GM19043 (cell line): ENCODE data around the gene RALBP1.
"Not testable (repeated sequence)": the region's sequence is repeated elsewhere in the genome, so short reads cannot be mapped to it uniquely, and the experiment has no call there.

ENCODE experiments used
- ATAC-seq: cut with Tn5 transposase; IDR thresholded peaks from one replicate; pipeline ENCODE4 v1.9.1; 2021; ENCODE audit warnings: low read depth; ENCODE audit not compliant: unreplicated experiment

RALBP1 gene

GRCh38 chr18:9453283-9453682 is 22.0 kb upstream of the RALBP1 start:
- ATAC-seq: no peak

GRCh38 chr18:9454061-9454703 is 21.1 kb upstream of the RALBP1 start:
- ATAC-seq: no peak

- ATAC-seq: no peak
These were observed 19.4 kb upstream of the RALBP1 start for GRCh38 chr18:9455718-9456511.

GRCh38 chr18:9466127-9466526 is 9.2 kb upstream of the RALBP1 start:
- no peak for ATAC-seq

GRCh38 chr18:9466846-9467245 is 8.5 kb upstream of the RALBP1 start:
- ATAC-seq: no peak

- no peak for ATAC-seq
These were observed 6.3 kb upstream of the RALBP1 start for GRCh38 chr18:9468998-9469397.

GRCh38 chr18:9469685-9470084 is 5.6 kb upstream of the RALBP1 start:
- ATAC-seq: no peak

GRCh38 chr18:9474108-9474982 is 968 bp upstream of the RALBP1 start:
- ATAC-seq: no peak

GRCh38 chr18:9475643-9476591 is 604 bp downstream of the RALBP1 start:
- ATAC-seq: peak; percentile 23

- ATAC-seq: not testable (repeated sequence)
These were observed 1.6 kb downstream of the RALBP1 start for GRCh38 chr18:9476949-9477348.

- no peak for ATAC-seq
These were observed 2.2 kb downstream of the RALBP1 start for GRCh38 chr18:9477509-9477908.

- no peak for ATAC-seq
These were observed 3.2 kb downstream of the RALBP1 start for GRCh38 chr18:9478545-9478944.

- ATAC-seq: no peak
These were observed 7.5 kb downstream of the RALBP1 start for GRCh38 chr18:9482790-9483189.

- ATAC-seq: no peak
These were observed 8.2 kb downstream of the RALBP1 start for GRCh38 chr18:9483526-9483925.

- ATAC-seq: not testable (repeated sequence)
These were observed 9.5 kb downstream of the RALBP1 start for GRCh38 chr18:9484856-9485255.

- ATAC-seq: no peak
These were observed 13.2 kb downstream of the RALBP1 start for GRCh38 chr18:9488538-9488937.

- ATAC-seq: peak; percentile 97
These were observed 19.5 kb downstream of the RALBP1 start for GRCh38 chr18:9494778-9495331.

GRCh38 chr18:9495465-9495864 is 20.2 kb downstream of the RALBP1 start:
- no peak for ATAC-seq

GRCh38 chr18:9495916-9496705 is 20.8 kb downstream of the RALBP1 start:
- no peak for ATAC-seq
